ENCODE measurements around the gene COL13A1. TPM values are rescaled to one million over a fixed set of nuclear protein-coding genes. Genes with fewer than 3 reads are reported as not detected.

Gene COL13A1
- total and polyA plus RNA-seq, 12 donors: 0.54 to 7.6 (median 1.9) TPM

DNA sequence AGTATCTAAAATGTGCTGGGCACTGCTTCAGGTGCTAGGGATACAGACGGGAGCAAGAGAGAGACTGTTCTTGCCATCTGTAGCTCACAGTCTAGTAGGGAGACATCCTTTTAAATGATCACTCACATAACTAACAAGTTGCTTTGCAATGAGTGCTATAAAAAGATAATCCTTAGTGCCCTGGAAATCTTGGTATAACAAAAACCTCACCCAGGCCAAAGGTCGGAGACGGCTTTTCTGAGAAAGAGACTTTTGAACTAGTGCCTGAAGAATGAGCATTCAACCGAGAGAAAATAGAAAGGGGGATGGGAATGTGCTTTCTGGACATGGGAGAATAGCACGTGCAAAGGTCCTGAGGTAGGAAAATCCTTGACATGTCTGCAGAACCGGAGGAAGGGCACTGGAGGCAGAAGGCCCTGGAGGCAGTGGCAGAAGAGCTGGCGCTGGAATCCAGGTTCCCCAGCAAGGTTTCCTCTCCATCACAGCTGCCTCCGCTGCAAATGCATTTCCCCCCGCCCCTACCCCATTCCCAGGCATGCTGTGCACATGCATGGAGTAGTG is 89.4 kb downstream of the COL13A1 start:
- no peaks in the 10 kb centered on the region for H3K9me3 ChIP-seq (replicated peaks in 1 of 3)
- H3K4me3 ChIP-seq: no peak overlapping the region
- no peaks in the 10 kb centered on the region for H3K27me3 ChIP-seq
- no peaks in the 10 kb centered on the region for H3K36me3 ChIP-seq (replicated peaks in 1 of 2)
- WGBS, 4 donors: 91 to 96% (median 93%) methylated on average over 9 of the region's 9 CpGs
- H3K27ac ChIP-seq: no peak overlapping the region
- TF ChIP-seq, protein P1, sequence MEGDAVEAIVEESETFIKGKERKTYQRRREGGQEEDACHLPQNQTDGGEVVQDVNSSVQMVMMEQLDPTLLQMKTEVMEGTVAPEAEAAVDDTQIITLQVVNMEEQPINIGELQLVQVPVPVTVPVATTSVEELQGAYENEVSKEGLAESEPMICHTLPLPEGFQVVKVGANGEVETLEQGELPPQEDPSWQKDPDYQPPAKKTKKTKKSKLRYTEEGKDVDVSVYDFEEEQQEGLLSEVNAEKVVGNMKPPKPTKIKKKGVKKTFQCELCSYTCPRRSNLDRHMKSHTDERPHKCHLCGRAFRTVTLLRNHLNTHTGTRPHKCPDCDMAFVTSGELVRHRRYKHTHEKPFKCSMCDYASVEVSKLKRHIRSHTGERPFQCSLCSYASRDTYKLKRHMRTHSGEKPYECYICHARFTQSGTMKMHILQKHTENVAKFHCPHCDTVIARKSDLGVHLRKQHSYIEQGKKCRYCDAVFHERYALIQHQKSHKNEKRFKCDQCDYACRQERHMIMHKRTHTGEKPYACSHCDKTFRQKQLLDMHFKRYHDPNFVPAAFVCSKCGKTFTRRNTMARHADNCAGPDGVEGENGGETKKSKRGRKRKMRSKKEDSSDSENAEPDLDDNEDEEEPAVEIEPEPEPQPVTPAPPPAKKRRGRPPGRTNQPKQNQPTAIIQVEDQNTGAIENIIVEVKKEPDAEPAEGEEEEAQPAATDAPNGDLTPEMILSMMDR (IDR thresholded peaks at IDR 0.05): no peak
- TF ChIP-seq POLR2A (IDR thresholded peaks at IDR 0.05): no peak
- intact Hi-C loops (cut with DNase I): no loop called here
- no peak for DNase-seq
- no peaks in the 10 kb centered on the region for H3K4me1 ChIP-seq (replicated peaks in 1 of 2)

DNA sequence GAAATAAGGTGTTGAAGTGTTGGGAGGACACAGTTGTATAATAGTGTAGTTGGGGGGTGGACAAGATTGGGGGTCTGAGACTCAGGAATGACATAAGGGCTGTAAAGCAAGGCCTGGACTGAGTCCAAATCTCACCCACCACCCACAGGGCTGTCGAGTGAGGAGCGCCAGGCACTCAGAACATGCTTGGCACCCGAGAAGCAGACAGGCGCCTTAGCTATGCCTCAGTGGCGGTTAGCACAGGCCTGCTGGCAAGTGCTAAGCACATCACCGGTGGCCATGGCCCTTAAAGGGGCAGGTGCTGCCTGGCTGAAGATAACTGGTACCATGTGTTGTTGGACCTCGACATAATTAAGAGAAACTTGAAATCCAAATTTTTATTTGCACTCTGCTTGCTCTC is 90.7 kb downstream of the COL13A1 start:
- no peaks in the 10 kb centered on the region for H3K36me3 ChIP-seq (replicated peaks in 1 of 2)
- WGBS, 4 donors: 75 to 96% (median 90%) methylated on average over 6 to 7 of the region's 7 CpGs
- no peaks in the 10 kb centered on the region for H3K4me1 ChIP-seq (replicated peaks in 1 of 2)
- TF ChIP-seq POLR2A (IDR thresholded peaks at IDR 0.05): no peak
- TF ChIP-seq, protein P1 (IDR thresholded peaks at IDR 0.05): no peak
- H3K9me3 ChIP-seq (replicated peaks in 1 of 3): no peaks in the 10 kb centered on the region
- intact Hi-C loops (cut with DNase I): no loop called here
- H3K27me3 ChIP-seq: no peaks in the 10 kb centered on the region
- no peak for DNase-seq
- H3K4me3 ChIP-seq: no peak overlapping the region
- no peak overlapping the region for H3K27ac ChIP-seq

DNA sequence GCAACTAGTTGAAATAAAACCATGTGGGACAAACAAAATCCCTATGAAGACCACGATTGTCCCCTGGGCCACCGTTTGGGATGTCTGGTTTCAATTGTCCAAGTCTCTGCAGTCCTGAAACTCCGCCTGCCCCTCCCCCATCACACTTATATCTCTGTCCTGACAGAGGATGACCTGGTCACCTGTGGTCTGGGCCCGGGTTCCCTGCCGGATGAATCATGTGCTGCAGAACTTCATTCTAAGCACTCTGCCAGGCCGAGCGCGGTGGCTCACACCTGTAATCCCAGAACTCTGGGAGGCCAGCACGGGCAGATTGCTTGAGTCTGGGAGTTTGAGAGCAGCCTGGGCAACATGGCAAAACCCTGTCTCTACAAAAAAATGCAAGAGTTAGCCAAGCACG is 91.1 kb downstream of the COL13A1 start:
- intact Hi-C loops (cut with DNase I): no loop called here
- no peak for DNase-seq
- WGBS, 4 donors: 76 to 87% (median 84%) methylated on average over 8 to 10 of the region's 10 CpGs
- Histone ChIP-seq H3K9me3 (replicated peaks in 1 of 3) (no peaks in the 10 kb centered on the region), H3K4me3 (no peak overlapping the region), H3K36me3 (replicated peaks in 1 of 2) (no peaks in the 10 kb centered on the region), H3K27ac (no peak overlapping the region), H3K4me1 (replicated peaks in 1 of 2) (no peaks in the 10 kb centered on the region), H3K27me3 (no peaks in the 10 kb centered on the region)
- TF ChIP-seq, protein P1 (IDR thresholded peaks at IDR 0.05): no peak
- TF ChIP-seq POLR2A (IDR thresholded peaks at IDR 0.05): no peak

DNA sequence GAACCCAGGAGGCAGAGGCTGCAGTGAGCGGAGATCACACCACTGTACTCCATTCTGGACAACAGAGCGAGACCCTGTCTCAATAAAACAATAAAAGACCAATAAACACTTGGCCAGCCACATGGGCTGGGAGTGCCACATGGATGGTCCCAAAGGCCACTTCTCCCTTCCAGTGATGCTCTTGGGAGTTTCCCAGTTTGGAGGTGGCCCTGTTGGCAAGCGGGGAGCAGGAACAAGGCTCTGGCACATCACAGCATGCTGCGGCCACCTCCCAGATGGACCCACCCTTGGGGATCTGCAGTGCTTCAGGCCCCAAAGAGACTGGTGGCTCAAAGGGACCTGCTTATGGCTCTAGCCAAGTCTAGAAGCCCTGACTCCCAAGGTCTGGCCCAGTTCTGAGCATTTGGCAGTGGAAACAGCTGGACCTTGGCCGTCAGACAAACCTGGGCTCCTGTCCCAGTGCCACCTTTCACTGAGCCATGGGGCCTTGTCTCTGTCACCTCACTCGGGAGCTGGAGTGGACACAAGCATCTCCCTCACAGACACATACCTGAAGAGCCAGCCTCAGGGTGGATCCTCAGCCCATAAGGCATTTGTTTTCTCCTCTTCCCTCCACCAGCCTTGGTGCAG is 91.7 kb downstream of the COL13A1 start:
- H3K27ac ChIP-seq: no peak overlapping the region
- no peaks in the 10 kb centered on the region for H3K4me1 ChIP-seq (replicated peaks in 1 of 2)
- no peaks in the 10 kb centered on the region for H3K9me3 ChIP-seq (replicated peaks in 1 of 3)
- intact Hi-C loops (cut with DNase I): no loop called here
- DNase-seq: no peak
- 75 to 94% (median 79%) methylated on average over 2 to 6 of the region's 6 CpGs for WGBS, 4 donors
- H3K27me3 ChIP-seq: no peaks in the 10 kb centered on the region
- TF ChIP-seq, protein P1 (IDR thresholded peaks at IDR 0.05): no peak
- TF ChIP-seq POLR2A (IDR thresholded peaks at IDR 0.05): no peak
- no peak overlapping the region for H3K4me3 ChIP-seq
- no peaks in the 10 kb centered on the region for H3K36me3 ChIP-seq (replicated peaks in 1 of 2)

Data from adrenal gland (tissue), 12 donors.